Effector memory CD8-positive, alpha-beta T cell (primary cell): ENCODE data around the gene ZGLP1.

Experiments
- ATAC-seq: fragments of 150-1000 bp; cut with Tn5 transposase; replicated peaks from 2 replicates; pipeline ENCODE4 v1.10.0; 2021; ENCODE audit warnings: mild to moderate bottlenecking, moderate library complexity
- DNase-seq, 3 experiments: peaks; one replicate each; pipeline ENCODE4 v3.0.0; 2021
- H3K27ac Mint-ChIP-seq, 2 donors: one replicate each; pipeline ENCODE4 v1.8.0; 2022; ENCODE audit warnings: mild to moderate bottlenecking in 2 of 2, mixed read lengths in 2 of 2, moderate library complexity in 2 of 2
- H3K27me3 Mint-ChIP-seq, 2 donors: one replicate each; pipeline ENCODE4 v1.8.0; 2022; ENCODE audit warnings: mixed read lengths in 2 of 2
- H3K36me3 Mint-ChIP-seq: one replicate; pipeline ENCODE4 v1.8.0; 2022; ENCODE audit warnings: mild to moderate bottlenecking, moderate library complexity, mixed read lengths; ENCODE audit not compliant: insufficient read depth
- H3K4me1 Mint-ChIP-seq, 2 donors: one replicate each; pipeline ENCODE4 v1.8.0; 2022; ENCODE audit warnings: low read depth in 2 of 2, mixed read lengths in 2 of 2
- H3K4me3 Mint-ChIP-seq, 2 donors: one replicate each; pipeline ENCODE4 v1.8.0; 2022; ENCODE audit warnings: mild to moderate bottlenecking in 2 of 2, mixed read lengths in 2 of 2, moderate library complexity in 2 of 2
- H3K9me3 Mint-ChIP-seq, 2 donors: one replicate each; pipeline ENCODE4 v1.8.0; 2022; ENCODE audit warnings: mixed read lengths in 2 of 2

Gene ZGLP1

DNA sequence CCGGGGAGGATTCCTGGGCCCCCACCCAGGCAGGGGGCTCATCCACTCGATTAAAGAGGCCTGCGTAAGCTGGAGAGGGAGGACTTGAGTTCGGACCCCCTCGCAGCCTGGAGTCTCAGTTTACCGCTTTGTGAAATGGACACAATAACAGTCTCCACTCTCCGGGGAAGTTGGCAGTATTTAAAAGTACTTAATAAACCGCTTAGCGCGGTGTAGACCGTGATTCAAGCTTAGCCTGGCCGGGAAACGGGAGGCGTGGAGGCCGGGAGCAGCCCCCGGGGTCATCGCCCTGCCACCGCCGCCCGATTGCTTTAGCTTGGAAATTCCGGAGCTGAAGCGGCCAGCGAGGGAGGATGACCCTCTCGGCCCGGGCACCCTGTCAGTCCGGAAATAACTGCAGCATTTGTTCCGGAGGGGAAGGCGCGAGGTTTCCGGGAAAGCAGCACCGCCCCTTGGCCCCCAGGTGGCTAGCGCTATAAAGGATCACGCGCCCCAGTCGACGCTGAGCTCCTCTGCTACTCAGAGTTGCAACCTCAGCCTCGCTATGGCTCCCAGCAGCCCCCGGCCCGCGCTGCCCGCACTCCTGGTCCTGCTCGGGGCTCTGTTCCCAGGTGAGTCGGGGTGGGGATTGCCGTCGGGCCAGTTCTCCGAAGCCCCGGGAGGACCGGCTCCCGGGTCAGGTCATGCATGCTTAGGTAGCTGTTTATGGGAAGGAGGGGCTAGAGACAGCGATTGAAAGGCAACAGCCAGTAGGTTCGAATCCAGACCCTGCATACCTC, 38.8 kb downstream of the ZGLP1 start, which contains the start of gene ICAM1:
Gene ICAM1, plus strand, starts transcription at position 505 of the 779 bp plus-strand sequence. Its CDS starts 40 bp downstream, at position 545.
- H3K9me3 Mint-ChIP-seq, result no peaks in the 10 kb centered on the region

DNA sequence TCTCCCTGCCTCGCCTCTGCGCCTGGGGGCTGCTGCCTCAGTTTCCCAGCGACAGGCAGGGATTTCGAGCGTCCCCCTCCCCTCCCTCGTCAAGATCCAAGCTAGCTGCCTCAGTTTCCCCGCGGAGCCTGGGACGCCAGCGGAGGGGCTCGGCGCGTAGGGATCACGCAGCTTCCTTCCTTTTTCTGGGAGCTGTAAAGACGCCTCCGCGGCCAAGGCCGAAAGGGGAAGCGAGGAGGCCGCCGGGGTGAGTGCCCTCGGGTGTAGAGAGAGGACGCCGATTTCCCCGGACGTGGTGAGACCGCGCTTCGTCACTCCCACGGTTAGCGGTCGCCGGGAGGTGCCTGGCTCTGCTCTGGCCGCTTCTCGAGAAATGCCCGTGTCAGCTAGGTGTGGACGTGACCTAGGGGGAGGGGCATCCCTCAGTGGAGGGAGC, 39.4 kb downstream of the ZGLP1 start:
- peak overlapping the region; percentile 89 for H3K4me3 Mint-ChIP-seq
- H3K27me3 Mint-ChIP-seq, result no peaks in the 10 kb centered on the region
- DNase-seq, result peak; percentile 76 to 80 (median 78)
- H3K4me1 Mint-ChIP-seq, result peaks cover 31 to 33% of the 10 kb centered on the region in 2 donors
- peaks cover 50% of the 10 kb centered on the region for H3K36me3 Mint-ChIP-seq
- H3K27ac Mint-ChIP-seq, result peak overlapping the region; percentile 95 to 98
- peak; percentile 71 for ATAC-seq
- no peaks in the 10 kb centered on the region for H3K9me3 Mint-ChIP-seq

More for the DNA sequence above, 38.8 kb downstream of the ZGLP1 start, which contains the start of gene ICAM1:
- H3K27ac Mint-ChIP-seq, result peak within 1 kb of the TSS; percentile 95 to 98
- ATAC-seq (peak; percentile 56), DNase-seq (peak; percentile 70 to 72 (median 72))
- H3K36me3 Mint-ChIP-seq, result peaks cover 56% of the 10 kb centered on the region
- peaks cover 31 to 33% of the 10 kb centered on the region in 2 donors for H3K4me1 Mint-ChIP-seq
- H3K4me3 Mint-ChIP-seq, result peak within 1 kb of the TSS; percentile 89
- H3K27me3 Mint-ChIP-seq, result no peaks in the 10 kb centered on the region

DNA sequence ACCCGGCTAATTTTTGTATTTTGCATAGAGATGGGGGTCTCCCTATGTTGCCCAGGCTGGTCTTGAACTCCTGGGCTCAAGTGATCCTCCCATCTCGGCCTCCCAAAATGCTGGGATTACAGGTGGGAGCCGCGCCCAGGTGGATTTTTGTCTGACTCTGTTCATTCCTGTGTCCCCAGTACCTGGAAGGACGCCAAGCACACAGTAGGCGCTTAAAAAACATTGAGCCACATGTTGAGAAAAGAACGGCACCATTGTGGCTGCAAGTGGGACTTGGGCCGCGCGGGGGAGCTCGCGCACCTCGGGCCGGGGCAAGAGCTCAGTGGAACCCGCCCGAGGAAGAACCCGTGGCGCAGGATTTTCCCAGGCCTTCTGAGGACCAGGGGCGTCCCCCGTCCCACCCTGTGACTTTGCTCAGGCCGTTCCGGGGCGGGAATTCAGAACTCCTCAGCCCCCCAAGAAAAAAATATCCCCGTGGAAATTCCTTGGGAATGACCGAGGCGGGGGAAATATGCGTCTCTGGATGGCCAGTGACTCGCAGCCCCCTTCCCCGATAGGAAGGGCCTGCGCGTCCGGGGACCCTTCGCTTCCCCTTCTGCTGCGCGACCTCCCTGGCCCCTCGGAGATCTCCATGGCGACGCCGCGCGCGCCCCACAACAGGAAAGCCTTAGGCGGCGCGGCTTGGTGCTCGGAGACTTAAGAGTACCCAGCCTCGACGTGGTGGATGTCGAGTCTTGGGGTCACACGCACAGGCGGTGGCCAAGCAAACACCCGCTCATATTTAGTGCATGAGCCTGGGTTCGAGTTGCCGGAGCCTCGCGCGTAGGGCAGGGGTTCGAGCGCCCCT, 40.1 kb downstream of the ZGLP1 start:
- DNase-seq (peak; percentile 90 to 94 (median 90)), ATAC-seq (peak; percentile 67)
- Mint-ChIP-seq H3K9me3 (no peaks in the 10 kb centered on the region), H3K36me3 (peaks cover 44% of the 10 kb centered on the region), H3K4me3 (peak overlapping the region; percentile 89), H3K27me3 (no peaks in the 10 kb centered on the region), H3K27ac (peak overlapping the region; percentile 95 to 98), H3K4me1 (peaks cover 31 to 33% of the 10 kb centered on the region in 2 donors)

DNA sequence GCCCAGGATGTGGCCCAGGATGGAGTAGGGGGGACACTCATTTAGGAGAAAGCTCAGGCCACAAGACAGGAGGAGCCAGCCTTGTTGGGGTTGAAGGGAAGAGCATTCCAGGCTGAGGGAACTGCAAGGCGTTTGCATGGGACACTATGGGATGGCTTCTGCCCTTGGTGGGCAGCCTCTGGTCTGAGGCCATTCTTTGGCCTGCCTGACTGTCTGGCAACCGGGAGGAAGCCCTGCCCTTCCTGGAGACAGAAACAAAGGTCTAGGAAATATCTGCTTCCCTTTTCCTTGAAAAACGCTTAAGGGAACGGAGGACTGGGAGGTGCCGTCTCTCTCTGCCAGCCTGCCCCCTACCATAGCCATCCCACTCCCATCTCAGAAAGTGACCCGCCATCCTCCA, 41.5 kb downstream of the ZGLP1 start:
- peaks cover 38% of the 10 kb centered on the region for H3K36me3 Mint-ChIP-seq
- no peak overlapping the region for H3K4me3 Mint-ChIP-seq
- no peaks in the 10 kb centered on the region for H3K9me3 Mint-ChIP-seq
- H3K4me1 Mint-ChIP-seq, result peaks cover 29 to 30% of the 10 kb centered on the region in 2 donors
- ATAC-seq (no peak), DNase-seq (no peak)
- H3K27ac Mint-ChIP-seq, result no peak overlapping the region
- H3K27me3 Mint-ChIP-seq, result no peaks in the 10 kb centered on the region

DNA sequence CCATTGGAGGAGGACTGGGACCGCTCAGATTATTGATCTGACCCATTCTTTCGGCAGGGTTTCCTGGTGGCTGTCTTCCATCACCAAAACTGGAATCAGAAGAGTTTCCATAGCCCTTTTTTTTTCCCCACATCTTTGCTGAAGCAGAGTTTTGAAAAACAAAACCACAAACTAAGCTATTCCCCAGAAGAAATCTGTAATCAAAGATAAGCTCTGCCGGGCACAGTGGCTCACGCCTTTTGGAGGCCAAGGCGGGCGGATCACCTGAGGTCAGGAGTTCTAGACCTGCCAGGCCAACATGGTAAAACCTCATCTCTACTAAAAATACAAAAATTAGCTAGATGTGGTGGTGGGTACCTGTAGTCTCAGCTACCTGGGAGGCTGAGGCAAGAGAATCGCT, 42.9 kb downstream of the ZGLP1 start:
- H3K27ac Mint-ChIP-seq, result no peak overlapping the region
- no peaks in the 10 kb centered on the region for H3K27me3 Mint-ChIP-seq
- ATAC-seq, result no peak
- peaks cover 20 to 21% of the 10 kb centered on the region in 2 donors for H3K4me1 Mint-ChIP-seq
- H3K4me3 Mint-ChIP-seq, result no peak overlapping the region
- H3K9me3 Mint-ChIP-seq, result no peaks in the 10 kb centered on the region
- DNase-seq, result no peak
- peaks cover 31% of the 10 kb centered on the region for H3K36me3 Mint-ChIP-seq

DNA sequence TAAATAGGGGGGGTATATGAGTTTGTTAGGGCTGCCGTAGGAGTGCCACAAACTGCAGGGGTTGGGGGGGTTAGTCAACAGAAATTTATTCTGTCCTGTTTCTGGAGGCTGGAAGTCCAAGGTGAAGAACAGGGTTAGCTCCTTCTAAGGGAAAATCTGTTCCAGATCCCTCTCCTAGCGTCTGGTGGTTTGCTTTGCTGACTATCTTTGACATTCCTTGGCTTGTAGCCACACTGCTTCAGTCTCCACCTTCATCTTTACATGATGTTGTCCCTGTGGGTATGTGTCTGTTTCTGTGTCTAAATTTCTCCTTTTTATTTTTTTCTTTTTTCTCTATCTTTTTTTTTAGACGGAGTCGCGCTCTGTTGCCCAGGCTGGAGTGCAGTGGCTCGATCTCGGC, 46.8 kb downstream of the ZGLP1 start:
- no peak overlapping the region for H3K4me3 Mint-ChIP-seq
- H3K27ac Mint-ChIP-seq, result no peak overlapping the region
- no peaks in the 10 kb centered on the region for H3K27me3 Mint-ChIP-seq
- peaks cover 16% of the 10 kb centered on the region for H3K36me3 Mint-ChIP-seq
- no peaks in the 10 kb centered on the region for H3K4me1 Mint-ChIP-seq
- no peaks in the 10 kb centered on the region for H3K9me3 Mint-ChIP-seq
- DNase-seq (no peak), ATAC-seq (no peak)

DNA sequence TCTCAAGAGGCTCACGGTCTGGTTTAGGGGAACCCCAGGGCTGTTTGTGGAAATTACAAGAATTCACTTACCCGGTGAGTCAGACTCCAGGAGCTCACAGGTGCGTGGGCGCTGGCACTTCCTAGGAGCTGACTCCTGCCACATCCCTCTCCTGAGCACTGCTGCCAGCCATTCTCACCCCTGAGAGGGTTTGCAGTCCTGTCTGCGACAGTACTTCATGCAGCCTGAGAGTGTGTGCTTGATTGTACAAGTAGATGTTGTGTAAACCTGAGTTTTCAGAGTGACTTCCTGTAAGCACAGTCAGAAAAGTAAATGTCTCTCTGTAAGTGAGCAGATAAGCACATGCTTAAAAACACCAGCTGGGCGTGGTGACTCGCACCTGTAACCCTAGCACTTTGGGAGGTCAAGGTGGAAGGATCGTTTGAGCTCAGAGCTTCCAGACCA, 49.5 kb downstream of the ZGLP1 start:
- ATAC-seq (no peak), DNase-seq (no peak)
- H3K36me3 Mint-ChIP-seq, result peaks cover 39% of the 10 kb centered on the region
- H3K4me3 Mint-ChIP-seq, result no peak overlapping the region
- peaks cover 0 to 5% of the 10 kb centered on the region in 2 donors for H3K4me1 Mint-ChIP-seq
- no peaks in the 10 kb centered on the region for H3K27me3 Mint-ChIP-seq
- H3K27ac Mint-ChIP-seq, result peak overlapping the region in 1 of 2 donors; percentile 32
- H3K9me3 Mint-ChIP-seq, result no peaks in the 10 kb centered on the region

DNA sequence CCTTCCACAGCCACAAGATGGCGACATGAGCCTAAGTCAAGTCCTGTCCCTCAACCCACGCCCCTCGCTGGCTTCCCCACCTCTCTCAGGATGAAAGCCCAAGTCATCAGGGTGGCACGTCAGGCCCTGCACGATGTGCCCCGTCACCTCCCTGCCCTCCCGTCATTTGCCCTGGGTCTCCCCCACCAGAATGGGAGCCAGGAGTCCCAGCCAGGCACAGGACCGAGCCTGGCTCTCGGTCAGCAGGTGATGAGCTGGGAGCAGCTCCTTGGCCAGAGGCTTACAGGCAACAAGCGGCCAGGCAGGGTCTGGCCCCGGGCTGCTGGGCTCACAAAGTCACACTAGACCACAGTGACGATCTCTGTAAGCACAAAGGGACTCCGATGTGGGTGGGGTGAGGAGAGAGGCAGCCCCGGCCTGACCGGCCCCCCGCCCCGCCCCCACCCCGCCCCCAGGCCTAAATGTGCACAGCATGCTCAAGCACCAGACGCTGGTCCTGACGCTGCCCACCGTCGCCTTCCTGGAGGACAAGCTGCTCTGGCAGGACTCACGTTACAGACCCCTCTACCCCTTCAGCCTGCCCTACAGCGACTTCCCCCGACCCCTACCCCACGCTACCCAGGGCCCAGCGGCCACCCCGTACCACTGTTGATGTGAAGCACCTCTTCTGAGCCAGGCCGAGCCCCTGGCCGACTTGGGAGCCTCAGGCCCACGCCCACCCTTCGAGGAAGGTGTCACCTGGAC, 50.3 kb downstream of the ZGLP1 start:
- peak overlapping the region in 1 of 2 donors; percentile 32 for H3K27ac Mint-ChIP-seq
- peaks cover 45% of the 10 kb centered on the region for H3K36me3 Mint-ChIP-seq
- no peaks in the 10 kb centered on the region for H3K9me3 Mint-ChIP-seq
- no peak overlapping the region for H3K4me3 Mint-ChIP-seq
- DNase-seq (peak; percentile 84 to 87 (median 85)), ATAC-seq (peak; percentile 97)
- peaks cover 0 to 5% of the 10 kb centered on the region in 2 donors for H3K4me1 Mint-ChIP-seq
- H3K27me3 Mint-ChIP-seq, result no peaks in the 10 kb centered on the region

DNA sequence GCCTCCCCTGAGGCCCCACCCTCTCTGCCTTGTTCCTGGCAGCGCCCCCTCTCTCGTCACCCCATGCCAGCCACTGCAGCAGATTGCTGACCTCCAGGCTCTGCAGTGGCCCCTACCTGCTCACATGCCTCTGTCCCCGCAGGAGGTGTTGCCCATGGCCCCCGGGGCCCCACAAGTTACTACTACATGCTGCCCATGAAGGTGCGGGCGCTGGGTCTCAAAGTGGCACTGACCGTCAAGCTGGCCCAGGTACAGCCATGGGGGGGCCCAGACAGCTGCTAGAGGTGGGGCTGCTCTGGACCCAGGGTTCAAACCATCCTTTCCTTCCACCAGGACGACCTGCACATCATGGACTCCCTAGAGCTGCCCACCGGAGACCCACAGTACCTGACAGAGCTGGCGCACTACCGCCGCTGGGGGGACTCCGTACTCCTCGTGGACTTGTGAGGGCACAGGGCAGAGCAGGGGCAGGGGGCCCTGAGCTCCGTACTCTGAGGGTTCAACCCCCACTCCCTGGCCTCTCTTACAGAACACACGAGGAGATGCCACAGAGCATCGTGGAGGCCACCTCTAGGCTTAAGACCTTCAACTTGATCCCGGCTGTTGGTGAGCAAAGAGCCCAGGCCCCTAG, 51.4 kb downstream of the ZGLP1 start:
- DNase-seq, result no peak
- no peak for ATAC-seq
- Mint-ChIP-seq H3K9me3 (no peaks in the 10 kb centered on the region), H3K27ac (no peak overlapping the region), H3K36me3 (peaks cover 45% of the 10 kb centered on the region), H3K27me3 (no peaks in the 10 kb centered on the region), H3K4me1 (peaks cover 0 to 5% of the 10 kb centered on the region in 2 donors), H3K4me3 (no peak overlapping the region)

DNA sequence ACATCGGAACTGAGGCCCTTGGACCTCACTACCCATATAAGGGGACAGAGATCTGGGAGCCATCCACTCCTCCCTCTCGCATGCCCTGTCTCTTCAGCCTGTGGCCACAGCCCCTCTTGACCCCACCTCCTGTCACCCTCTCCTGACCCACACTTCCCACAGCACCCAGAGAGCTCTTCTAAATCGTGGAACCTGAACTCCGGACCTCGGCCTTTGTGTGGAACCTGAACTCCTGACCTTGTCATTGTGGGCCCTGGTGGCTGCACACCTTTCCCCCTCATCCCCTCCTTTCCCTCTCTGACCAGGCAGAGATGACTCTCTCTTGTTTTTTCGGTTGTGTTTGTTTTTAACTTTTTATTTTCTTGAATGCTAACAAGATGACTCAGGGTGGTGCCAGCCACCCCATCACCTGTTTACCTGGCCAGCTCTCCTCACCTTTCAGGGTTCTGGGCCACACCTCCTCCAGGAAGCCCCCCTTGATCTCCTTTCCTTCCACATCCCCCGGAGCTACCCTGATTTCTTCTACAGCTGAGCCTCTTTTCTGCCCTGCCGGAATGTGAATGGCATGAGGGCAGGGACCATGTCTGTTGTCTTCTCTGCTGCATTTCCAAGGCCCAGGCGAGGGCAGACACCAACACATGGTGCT, 52.5 kb downstream of the ZGLP1 start:
- Mint-ChIP-seq H3K4me1 (peaks cover 5 to 7% of the 10 kb centered on the region in 2 donors), H3K27me3 (no peaks in the 10 kb centered on the region), H3K36me3 (peaks cover 48% of the 10 kb centered on the region), H3K4me3 (no peak overlapping the region), H3K27ac (peak overlapping the region in 1 of 2 donors; percentile 3), H3K9me3 (no peaks in the 10 kb centered on the region)
- no peak for ATAC-seq
- no peak for DNase-seq

DNA sequence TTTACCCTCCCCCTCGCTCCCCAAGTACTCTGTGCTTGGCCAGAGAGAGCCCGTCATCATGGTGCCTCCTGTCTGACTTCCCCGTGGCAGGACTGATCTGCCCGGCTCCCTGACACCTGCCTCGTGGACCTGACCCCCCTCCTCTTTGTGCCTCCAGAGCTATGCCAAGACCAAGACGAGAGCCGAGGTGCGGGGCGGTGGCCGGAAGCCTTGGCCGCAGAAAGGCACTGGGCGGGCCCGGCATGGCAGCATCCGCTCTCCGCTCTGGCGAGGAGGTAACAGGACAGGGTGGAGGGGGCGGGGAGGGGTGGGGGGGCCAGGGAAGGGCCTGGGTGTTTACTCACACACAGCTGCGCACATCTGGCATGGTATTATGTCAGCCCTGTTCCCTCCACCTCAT, 53.1 kb downstream of the ZGLP1 start:
- peaks cover 53% of the 10 kb centered on the region for H3K36me3 Mint-ChIP-seq

DNA sequence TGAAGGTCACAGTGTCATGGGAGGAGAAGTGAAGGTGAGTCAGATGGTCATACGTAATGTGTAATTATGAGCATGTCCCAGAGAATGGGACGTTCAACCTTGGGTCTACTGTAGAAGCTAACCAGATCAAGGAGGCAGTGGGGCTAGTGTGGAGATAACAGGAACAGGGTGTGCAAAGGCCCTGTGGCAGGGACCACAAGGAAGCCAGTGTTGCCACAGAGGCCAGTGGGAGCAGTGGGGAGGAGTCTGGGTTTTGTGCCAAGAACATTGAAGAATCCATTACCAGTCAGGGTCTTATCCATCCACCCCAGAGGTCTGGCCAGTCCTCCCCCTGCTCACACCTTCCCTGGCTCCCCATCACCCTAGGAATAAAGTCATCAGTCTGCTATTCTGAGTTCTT, 54.3 kb downstream of the ZGLP1 start:
- no peaks in the 10 kb centered on the region for H3K27me3 Mint-ChIP-seq
- no peak overlapping the region for H3K27ac Mint-ChIP-seq
- H3K9me3 Mint-ChIP-seq, result no peaks in the 10 kb centered on the region
- no peak for ATAC-seq
- DNase-seq, result no peak
- H3K4me1 Mint-ChIP-seq, result peaks cover 5 to 11% of the 10 kb centered on the region in 2 donors
- no peak overlapping the region for H3K4me3 Mint-ChIP-seq
- H3K36me3 Mint-ChIP-seq, result peaks cover 56% of the 10 kb centered on the region

More for the DNA sequence above, 53.1 kb downstream of the ZGLP1 start:
- ATAC-seq (no peak), DNase-seq (no peak)
- Mint-ChIP-seq H3K4me3 (no peak overlapping the region), H3K27ac (peak overlapping the region in 1 of 2 donors; percentile 28), H3K4me1 (peaks cover 5 to 8% of the 10 kb centered on the region in 2 donors), H3K27me3 (no peaks in the 10 kb centered on the region), H3K9me3 (no peaks in the 10 kb centered on the region)
